NCI-H1436 treated with DMSO at 0.1 percent for 48 hours (cell line): ENCODE results near the gene ANKIB1.

Experiments
- DNase-seq: peaks from one replicate; lab custom pipeline; 2025; lab: John Stamatoyannopoulos, UW

The ANKIB1 gene

GRCh38 chr7:92268921-92269320, 23.1 kb downstream of the ANKIB1 start:
- no peak for DNase-seq

GRCh38 chr7:92275327-92275726, 29.6 kb downstream of the ANKIB1 start:
- DNase-seq: no peak

- no peak for DNase-seq
These were observed 30.7 kb downstream of the ANKIB1 start for GRCh38 chr7:92276460-92276864.

GRCh38 chr7:92279396-92280031, 33.7 kb downstream of the ANKIB1 start:
- no peak for DNase-seq

GRCh38 chr7:92281031-92281430, 35.3 kb downstream of the ANKIB1 start:
- DNase-seq: no peak

- DNase-seq: no peak
These were observed 36.5 kb downstream of the ANKIB1 start for GRCh38 chr7:92282221-92282814.

- no peak for DNase-seq
These were observed 37.2 kb downstream of the ANKIB1 start for GRCh38 chr7:92282930-92283329.

- DNase-seq: no peak
These were observed 43.5 kb downstream of the ANKIB1 start for GRCh38 chr7:92289321-92289720.

- no peak for DNase-seq
These were observed 47.2 kb downstream of the ANKIB1 start for GRCh38 chr7:92292981-92293380.

- no peak for DNase-seq
These were observed 48.3 kb downstream of the ANKIB1 start for GRCh38 chr7:92293896-92294590.

- no peak for DNase-seq
These were observed 49.6 kb downstream of the ANKIB1 start for GRCh38 chr7:92295391-92295790.

- DNase-seq: no peak
These were observed 50.5 kb downstream of the ANKIB1 start for GRCh38 chr7:92296235-92296634.

- DNase-seq: no peak
These were observed 51.2 kb downstream of the ANKIB1 start for GRCh38 chr7:92296880-92297445.

GRCh38 chr7:92297736-92298135, 52.0 kb downstream of the ANKIB1 start:
- no peak for DNase-seq

GRCh38 chr7:92303761-92304160, 58.0 kb downstream of the ANKIB1 start:
- no peak for DNase-seq

- no peak for DNase-seq
These were observed 58.7 kb downstream of the ANKIB1 start for GRCh38 chr7:92304406-92304893.

GRCh38 chr7:92306153-92306552, 60.4 kb downstream of the ANKIB1 start:
- no peak for DNase-seq

GRCh38 chr7:92313055-92313454, 67.3 kb downstream of the ANKIB1 start:
- no peak for DNase-seq

GRCh38 chr7:92319243-92319642, 73.5 kb downstream of the ANKIB1 start:
- no peak for DNase-seq

- no peak for DNase-seq
These were observed 79.4 kb downstream of the ANKIB1 start for GRCh38 chr7:92325173-92325572.

- no peak for DNase-seq
These were observed 80.1 kb downstream of the ANKIB1 start for GRCh38 chr7:92325858-92326257.

GRCh38 chr7:92330835-92331438, 85.2 kb downstream of the ANKIB1 start:
- DNase-seq: no peak

GRCh38 chr7:92331508-92331907, 85.7 kb downstream of the ANKIB1 start:
- no peak for DNase-seq
